Activated T-cell treated with anti-CD3 and anti-CD28 coated beads, Interleukin-2, amount 50 U/mL, for 24 hours (primary cell): ENCODE data around the gene FAM216B.

Experiments used
- DNase-seq: peaks from one replicate; pipeline ENCODE4 v3.0.0-alpha.2; 2020
- H3K27ac Mint-ChIP-seq: 2 replicates; pipeline ENCODE4 v1.8.0; 2020; ENCODE audit warnings: mild to moderate bottlenecking, mixed read lengths
- H3K27me3 Mint-ChIP-seq: 2 replicates; pipeline ENCODE4 v1.8.0; 2020; ENCODE audit warnings: mixed read lengths
- H3K36me3 Mint-ChIP-seq: 2 replicates; pipeline ENCODE4 v1.8.0; 2020; ENCODE audit warnings: low read depth, mixed read lengths
- H3K4me1 Mint-ChIP-seq: 2 replicates; pipeline ENCODE4 v1.8.0; 2020; ENCODE audit warnings: low read depth, mixed read lengths
- H3K4me3 Mint-ChIP-seq: 2 replicates; pipeline ENCODE4 v1.8.0; 2020; ENCODE audit warnings: mild to moderate bottlenecking, moderate library complexity, mixed read lengths
- H3K9me3 Mint-ChIP-seq: 2 replicates; pipeline ENCODE4 v1.8.0; 2020; ENCODE audit warnings: mixed read lengths

The FAM216B gene

GRCh38 chr13:42781352-42781751 lies at the start of gene FAM216B:
FAM216B (plus strand) TSS chr13:42781584; CDS start chr13:42784068, 2,484 bp downstream.
- Mint-ChIP-seq H3K9me3 (no peaks in the 10 kb centered on the region), H3K4me3 (no peak within 1 kb of the TSS), H3K27me3 (peaks cover 30% of the 10 kb centered on the region), H3K27ac (no peak within 1 kb of the TSS), H3K36me3 (no peaks in the 10 kb centered on the region), H3K4me1 (no peaks in the 10 kb centered on the region)
- no peak for DNase-seq

GRCh38 chr13:42732073-42732472 lies 49.3 kb upstream of the FAM216B start:
- Mint-ChIP-seq H3K4me1 (no peaks in the 10 kb centered on the region), H3K27me3 (peaks cover 10% of the 10 kb centered on the region), H3K4me3 (no peak overlapping the region), H3K27ac (no peak overlapping the region), H3K9me3 (no peaks in the 10 kb centered on the region), H3K36me3 (no peaks in the 10 kb centered on the region)
- no peak for DNase-seq

GRCh38 chr13:42733046-42733445 lies 48.3 kb upstream of the FAM216B start:
- Mint-ChIP-seq H3K4me3 (no peak overlapping the region), H3K4me1 (no peaks in the 10 kb centered on the region), H3K27me3 (peaks cover 13% of the 10 kb centered on the region), H3K36me3 (no peaks in the 10 kb centered on the region), H3K9me3 (no peaks in the 10 kb centered on the region), H3K27ac (no peak overlapping the region)
- no peak for DNase-seq

GRCh38 chr13:42735010-42735409 lies 46.4 kb upstream of the FAM216B start:
- no peak overlapping the region for H3K27ac Mint-ChIP-seq

GRCh38 chr13:42740753-42741152 lies 40.6 kb upstream of the FAM216B start:
- Mint-ChIP-seq H3K36me3 (no peaks in the 10 kb centered on the region), H3K27ac (no peak overlapping the region), H3K4me3 (no peak overlapping the region), H3K4me1 (no peaks in the 10 kb centered on the region), H3K27me3 (peaks cover 19% of the 10 kb centered on the region), H3K9me3 (no peaks in the 10 kb centered on the region)
- no peak for DNase-seq

More at GRCh38 chr13:42735010-42735409, 46.4 kb upstream of the FAM216B start:
- DNase-seq: no peak
- peaks cover 10% of the 10 kb centered on the region for H3K27me3 Mint-ChIP-seq
- H3K9me3 Mint-ChIP-seq: no peaks in the 10 kb centered on the region
- no peaks in the 10 kb centered on the region for H3K4me1 Mint-ChIP-seq
- H3K36me3 Mint-ChIP-seq: no peaks in the 10 kb centered on the region
- no peak overlapping the region for H3K4me3 Mint-ChIP-seq

- Mint-ChIP-seq H3K9me3 (no peaks in the 10 kb centered on the region), H3K4me1 (no peaks in the 10 kb centered on the region), H3K36me3 (no peaks in the 10 kb centered on the region), H3K4me3 (no peak overlapping the region), H3K27ac (no peak overlapping the region), H3K27me3 (peaks cover 16% of the 10 kb centered on the region)
- no peak for DNase-seq
Measured at GRCh38 chr13:42741914-42742313, 39.5 kb upstream of the FAM216B start.

GRCh38 chr13:42745655-42746054 lies 35.7 kb upstream of the FAM216B start:
- H3K36me3 Mint-ChIP-seq: no peaks in the 10 kb centered on the region

GRCh38 chr13:42746866-42747265 lies 34.5 kb upstream of the FAM216B start:
- Mint-ChIP-seq H3K36me3 (no peaks in the 10 kb centered on the region), H3K27me3 (peaks cover 19% of the 10 kb centered on the region), H3K4me1 (no peaks in the 10 kb centered on the region), H3K9me3 (no peaks in the 10 kb centered on the region), H3K27ac (no peak overlapping the region), H3K4me3 (no peak overlapping the region)
- DNase-seq: no peak

More at GRCh38 chr13:42745655-42746054, 35.7 kb upstream of the FAM216B start:
- Mint-ChIP-seq H3K9me3 (no peaks in the 10 kb centered on the region), H3K4me1 (no peaks in the 10 kb centered on the region), H3K27ac (no peak overlapping the region), H3K4me3 (no peak overlapping the region), H3K27me3 (peaks cover 20% of the 10 kb centered on the region)
- DNase-seq: no peak

GRCh38 chr13:42747399-42747873 lies 33.9 kb upstream of the FAM216B start:
- no peak overlapping the region for H3K4me3 Mint-ChIP-seq
- H3K27me3 Mint-ChIP-seq: peaks cover 19% of the 10 kb centered on the region
- no peaks in the 10 kb centered on the region for H3K4me1 Mint-ChIP-seq
- H3K9me3 Mint-ChIP-seq: no peaks in the 10 kb centered on the region
- H3K36me3 Mint-ChIP-seq: no peaks in the 10 kb centered on the region
- no peak for DNase-seq
- H3K27ac Mint-ChIP-seq: no peak overlapping the region

GRCh38 chr13:42750794-42751193 lies 30.6 kb upstream of the FAM216B start:
- no peaks in the 10 kb centered on the region for H3K36me3 Mint-ChIP-seq
- no peak for DNase-seq
- H3K27me3 Mint-ChIP-seq: peaks cover 15% of the 10 kb centered on the region
- no peak overlapping the region for H3K4me3 Mint-ChIP-seq
- H3K4me1 Mint-ChIP-seq: no peaks in the 10 kb centered on the region
- no peaks in the 10 kb centered on the region for H3K9me3 Mint-ChIP-seq
- H3K27ac Mint-ChIP-seq: no peak overlapping the region

GRCh38 chr13:42751693-42752092 lies 29.7 kb upstream of the FAM216B start:
- H3K27ac Mint-ChIP-seq: no peak overlapping the region
- H3K4me1 Mint-ChIP-seq: no peaks in the 10 kb centered on the region
- no peaks in the 10 kb centered on the region for H3K36me3 Mint-ChIP-seq
- peaks cover 15% of the 10 kb centered on the region for H3K27me3 Mint-ChIP-seq
- H3K4me3 Mint-ChIP-seq: no peak overlapping the region
- DNase-seq: no peak
- no peaks in the 10 kb centered on the region for H3K9me3 Mint-ChIP-seq

GRCh38 chr13:42752731-42753130 lies 28.7 kb upstream of the FAM216B start:
- Mint-ChIP-seq H3K27ac (no peak overlapping the region), H3K4me1 (no peaks in the 10 kb centered on the region), H3K4me3 (no peak overlapping the region), H3K9me3 (no peaks in the 10 kb centered on the region), H3K27me3 (peaks cover 19% of the 10 kb centered on the region), H3K36me3 (no peaks in the 10 kb centered on the region)
- DNase-seq: no peak

GRCh38 chr13:42753697-42754096 lies 27.7 kb upstream of the FAM216B start:
- Mint-ChIP-seq H3K9me3 (no peaks in the 10 kb centered on the region), H3K4me1 (no peaks in the 10 kb centered on the region), H3K4me3 (no peak overlapping the region), H3K27me3 (peaks cover 16% of the 10 kb centered on the region), H3K36me3 (no peaks in the 10 kb centered on the region), H3K27ac (no peak overlapping the region)
- no peak for DNase-seq

- Mint-ChIP-seq H3K4me1 (no peaks in the 10 kb centered on the region), H3K4me3 (no peak overlapping the region), H3K27ac (no peak overlapping the region), H3K36me3 (no peaks in the 10 kb centered on the region), H3K27me3 (peaks cover 6% of the 10 kb centered on the region), H3K9me3 (no peaks in the 10 kb centered on the region)
- no peak for DNase-seq
Measured at GRCh38 chr13:42754801-42755510, 26.4 kb upstream of the FAM216B start.

- peaks cover 5% of the 10 kb centered on the region for H3K4me1 Mint-ChIP-seq
- no peak overlapping the region for H3K4me3 Mint-ChIP-seq
- DNase-seq: no peak
- H3K27me3 Mint-ChIP-seq: peaks cover 4% of the 10 kb centered on the region
- H3K27ac Mint-ChIP-seq: no peak overlapping the region
- no peaks in the 10 kb centered on the region for H3K36me3 Mint-ChIP-seq
- H3K9me3 Mint-ChIP-seq: no peaks in the 10 kb centered on the region
Measured at GRCh38 chr13:42757678-42758420, 23.5 kb upstream of the FAM216B start.
